Parathyroid adenoma (tissue), 2 donors: Measurements from ENCODE around the gene RXFP2.

ENCODE experiments used
- H2AFZ ChIP-seq: fragments of 300-600 bp; sonication (generic); one replicate; pipeline ENCODE4 v1.7.0; 2017; ENCODE audit warnings: antibody characterized with exemption, mild to moderate bottlenecking
- H3K27ac ChIP-seq: fragments of 300-600 bp; sonication (generic); one replicate; pipeline ENCODE4 v1.7.0; 2017
- H3K27me3 ChIP-seq: fragments of 300-600 bp; sonication (generic); one replicate; pipeline ENCODE4 v1.7.0; 2017; ENCODE audit warnings: low read length; ENCODE audit not compliant: control insufficient read depth, insufficient read depth
- H3K36me3 ChIP-seq: fragments of 300-600 bp; sonication (generic); one replicate; pipeline ENCODE4 v1.7.0; 2017; ENCODE audit warnings: low read length; ENCODE audit not compliant: control insufficient read depth, insufficient read depth
- H3K4me1 ChIP-seq: fragments of 300-600 bp; sonication (generic); one replicate; pipeline ENCODE4 v1.7.0; 2017; ENCODE audit warnings: control low read depth
- H3K4me2 ChIP-seq: fragments of 300-600 bp; sonication (generic); one replicate; pipeline ENCODE4 v1.7.0; 2017; ENCODE audit warnings: low read length
- H3K4me3 ChIP-seq: fragments of 300-600 bp; sonication (generic); one replicate; pipeline ENCODE4 v1.7.0; 2017; ENCODE audit warnings: low read depth, low read length
- H3K79me2 ChIP-seq: fragments of 300-600 bp; sonication (generic); one replicate; pipeline ENCODE4 v1.7.0; 2017; ENCODE audit warnings: control low read depth
- H3K9ac ChIP-seq: fragments of 300-600 bp; sonication (generic); one replicate; pipeline ENCODE4 v1.7.0; 2017; ENCODE audit warnings: mild to moderate bottlenecking
- H3K9me3 ChIP-seq: fragments of 300-600 bp; sonication (generic); one replicate; pipeline ENCODE4 v1.7.0; 2017; ENCODE audit warnings: low read length; ENCODE audit not compliant: control insufficient read depth
- CTCF ChIP-seq: fragments of 300-600 bp; sonication (generic); IDR thresholded peaks from one replicate; pipeline ENCODE4 v1.7.0; 2017; ENCODE audit warnings: antibody characterized with exemption, mild to moderate bottlenecking
- donor health status: primary hyperparathyroidism.

Gene RXFP2

GRCh38 chr13:31797154-31797775, 57.9 kb downstream of the RXFP2 start:
- Histone ChIP-seq H3K4me2 (peak overlapping the region; percentile 11), H3K4me3 (no peak overlapping the region), H3K27ac (no peak overlapping the region), H2AFZ (no peak overlapping the region), H3K79me2 (no peaks in the 10 kb centered on the region), H3K4me1 (no peaks in the 10 kb centered on the region), H3K9ac (no peak overlapping the region), H3K36me3 (no peaks in the 10 kb centered on the region), H3K9me3 (no peaks in the 10 kb centered on the region), H3K27me3 (no peaks in the 10 kb centered on the region)
- TF ChIP-seq CTCF: no peak

GRCh38 chr13:31798189-31798588, 58.9 kb downstream of the RXFP2 start:
- Histone ChIP-seq H3K9ac (no peak overlapping the region), H3K27me3 (no peaks in the 10 kb centered on the region), H3K4me3 (no peak overlapping the region), H3K9me3 (no peaks in the 10 kb centered on the region), H3K4me2 (no peak overlapping the region), H3K79me2 (no peaks in the 10 kb centered on the region), H3K36me3 (no peaks in the 10 kb centered on the region), H2AFZ (no peak overlapping the region), H3K27ac (no peak overlapping the region), H3K4me1 (no peaks in the 10 kb centered on the region)
- no peak for TF ChIP-seq CTCF

- no peak overlapping the region for H2AFZ ChIP-seq
- H3K9me3 ChIP-seq: no peaks in the 10 kb centered on the region
- no peak overlapping the region for H3K4me3 ChIP-seq
- no peak for TF ChIP-seq CTCF
- no peak overlapping the region for H3K4me2 ChIP-seq
- H3K4me1 ChIP-seq: no peaks in the 10 kb centered on the region
- no peaks in the 10 kb centered on the region for H3K36me3 ChIP-seq
- H3K9ac ChIP-seq: no peak overlapping the region
- no peaks in the 10 kb centered on the region for H3K79me2 ChIP-seq
- H3K27ac ChIP-seq: no peak overlapping the region
- H3K27me3 ChIP-seq: no peaks in the 10 kb centered on the region
Observed at GRCh38 chr13:31801088-31801487, 61.8 kb downstream of the RXFP2 start.

- Histone ChIP-seq H3K79me2 (no peaks in the 10 kb centered on the region), H3K4me1 (no peaks in the 10 kb centered on the region), H3K4me3 (no peak overlapping the region), H2AFZ (no peak overlapping the region), H3K4me2 (no peak overlapping the region), H3K9ac (no peak overlapping the region), H3K36me3 (no peaks in the 10 kb centered on the region), H3K27me3 (no peaks in the 10 kb centered on the region), H3K9me3 (no peaks in the 10 kb centered on the region), H3K27ac (no peak overlapping the region)
- no peak for TF ChIP-seq CTCF
Observed at GRCh38 chr13:31803311-31803710, 64.0 kb downstream of the RXFP2 start.

- H3K79me2 ChIP-seq: no peaks in the 10 kb centered on the region
- H3K27ac ChIP-seq: no peak overlapping the region
- H3K4me3 ChIP-seq: no peak overlapping the region
- H2AFZ ChIP-seq: no peak overlapping the region
- no peaks in the 10 kb centered on the region for H3K4me1 ChIP-seq
- no peak overlapping the region for H3K9ac ChIP-seq
- no peaks in the 10 kb centered on the region for H3K9me3 ChIP-seq
- H3K27me3 ChIP-seq: no peaks in the 10 kb centered on the region
- TF ChIP-seq CTCF: no peak
- no peaks in the 10 kb centered on the region for H3K36me3 ChIP-seq
- H3K4me2 ChIP-seq: no peak overlapping the region
Observed at GRCh38 chr13:31805841-31806240, 66.5 kb downstream of the RXFP2 start.
